ENCODE results near the gene GFM1. TPM values are rescaled to one million over a fixed set of nuclear protein-coding genes. Genes with fewer than 3 reads are reported as not detected.

The GFM1 gene

Small RNA genes lying within 50 kb of the gene (small RNA-seq; reads per million reads assigned to genes)
- gene AC025033.1 (not detected), gene AC080013.6 (not detected)
